ENCODE results near the gene TMEM117.

DNA sequence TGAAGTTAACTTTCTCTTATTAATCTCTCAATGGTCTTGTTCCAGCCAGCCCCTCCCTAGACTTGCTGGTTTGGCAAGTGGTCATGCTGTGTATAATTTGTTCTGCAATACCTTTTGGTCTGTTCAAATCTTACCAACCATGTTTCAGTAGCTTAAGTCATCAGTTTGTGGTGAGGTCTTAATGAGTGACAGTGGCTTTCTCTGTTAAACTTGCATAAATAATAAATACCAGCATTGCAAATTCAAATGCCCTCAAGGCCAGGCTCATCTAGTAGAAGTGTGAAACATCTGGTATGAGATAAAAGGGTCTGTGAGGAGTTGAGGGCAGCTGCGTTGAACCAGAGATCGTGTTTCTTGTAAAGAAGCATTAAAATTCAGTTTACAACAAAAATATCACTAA, 319.5 kb downstream of the TMEM117 start:
- TF ChIP-seq, protein P1, sequence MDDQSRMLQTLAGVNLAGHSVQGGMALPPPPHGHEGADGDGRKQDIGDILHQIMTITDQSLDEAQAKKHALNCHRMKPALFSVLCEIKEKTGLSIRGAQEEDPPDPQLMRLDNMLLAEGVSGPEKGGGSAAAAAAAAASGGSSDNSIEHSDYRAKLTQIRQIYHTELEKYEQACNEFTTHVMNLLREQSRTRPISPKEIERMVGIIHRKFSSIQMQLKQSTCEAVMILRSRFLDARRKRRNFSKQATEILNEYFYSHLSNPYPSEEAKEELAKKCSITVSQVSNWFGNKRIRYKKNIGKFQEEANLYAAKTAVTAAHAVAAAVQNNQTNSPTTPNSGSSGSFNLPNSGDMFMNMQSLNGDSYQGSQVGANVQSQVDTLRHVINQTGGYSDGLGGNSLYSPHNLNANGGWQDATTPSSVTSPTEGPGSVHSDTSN (CRISPR knock-in tag; IDR thresholded peaks at IDR 0.05) = no peak
- TF ChIP-seq ZBTB7A (tag by site-specific recombination; IDR thresholded peaks at IDR 0.05; ENCODE audit: low read depth) = no peak
- TF ChIP-seq, protein P2, sequence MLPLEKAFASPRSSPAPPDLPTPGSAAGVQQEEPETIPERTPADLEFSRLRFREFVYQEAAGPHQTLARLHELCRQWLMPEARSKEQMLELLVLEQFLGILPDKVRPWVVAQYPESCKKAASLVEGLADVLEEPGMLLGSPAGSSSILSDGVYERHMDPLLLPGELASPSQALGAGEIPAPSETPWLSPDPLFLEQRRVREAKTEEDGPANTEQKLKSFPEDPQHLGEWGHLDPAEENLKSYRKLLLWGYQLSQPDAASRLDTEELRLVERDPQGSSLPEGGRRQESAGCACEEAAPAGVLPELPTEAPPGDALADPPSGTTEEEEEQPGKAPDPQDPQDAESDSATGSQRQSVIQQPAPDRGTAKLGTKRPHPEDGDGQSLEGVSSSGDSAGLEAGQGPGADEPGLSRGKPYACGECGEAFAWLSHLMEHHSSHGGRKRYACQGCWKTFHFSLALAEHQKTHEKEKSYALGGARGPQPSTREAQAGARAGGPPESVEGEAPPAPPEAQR (tag by site-specific recombination; IDR thresholded peaks at IDR 0.05) = no peak
- TF ChIP-seq, protein P3, sequence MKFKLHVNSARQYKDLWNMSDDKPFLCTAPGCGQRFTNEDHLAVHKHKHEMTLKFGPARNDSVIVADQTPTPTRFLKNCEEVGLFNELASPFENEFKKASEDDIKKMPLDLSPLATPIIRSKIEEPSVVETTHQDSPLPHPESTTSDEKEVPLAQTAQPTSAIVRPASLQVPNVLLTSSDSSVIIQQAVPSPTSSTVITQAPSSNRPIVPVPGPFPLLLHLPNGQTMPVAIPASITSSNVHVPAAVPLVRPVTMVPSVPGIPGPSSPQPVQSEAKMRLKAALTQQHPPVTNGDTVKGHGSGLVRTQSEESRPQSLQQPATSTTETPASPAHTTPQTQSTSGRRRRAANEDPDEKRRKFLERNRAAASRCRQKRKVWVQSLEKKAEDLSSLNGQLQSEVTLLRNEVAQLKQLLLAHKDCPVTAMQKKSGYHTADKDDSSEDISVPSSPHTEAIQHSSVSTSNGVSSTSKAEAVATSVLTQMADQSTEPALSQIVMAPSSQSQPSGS (tag by site-specific recombination; IDR thresholded peaks at IDR 0.05; ENCODE audit: low read depth) = no peak
